NK-92 (cell line): ENCODE data around the gene CHD1L.
"Not testable (repeated sequence)": the region's sequence is repeated elsewhere in the genome, so short reads cannot be mapped to it uniquely, and the experiment has no call there.

Source experiments
- DNase-seq: peaks from one replicate; lab custom pipeline; 2025; ENCODE audit not compliant: unreplicated experiment; lab: John Stamatoyannopoulos, UW

The CHD1L gene

DNA sequence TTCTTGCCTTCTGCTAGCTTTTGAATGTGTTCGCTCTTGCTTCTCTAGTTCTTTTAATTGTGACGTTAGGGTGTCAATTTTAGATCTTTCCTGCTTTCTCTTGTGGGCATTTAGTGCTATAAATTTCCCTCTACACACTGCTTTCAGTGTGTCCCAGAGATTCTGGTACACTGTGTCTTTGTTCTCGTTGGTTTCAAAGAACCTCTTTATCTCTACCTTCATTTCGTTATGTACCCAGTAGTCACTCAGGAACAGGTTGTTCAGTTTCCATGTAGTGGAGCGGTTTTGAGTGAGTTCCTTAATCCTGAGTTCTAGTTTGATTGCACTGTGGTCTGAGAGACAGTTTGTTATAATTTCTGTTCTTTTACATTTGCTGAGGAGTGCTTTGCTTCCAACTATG, 11.5 kb upstream of the CHD1L start:
- not testable (repeated sequence) for DNase-seq

- DNase-seq, result not testable (repeated sequence)
These were observed 8.6 kb upstream of the CHD1L start for GRCh38 chr1:147233903-147234302.

DNA sequence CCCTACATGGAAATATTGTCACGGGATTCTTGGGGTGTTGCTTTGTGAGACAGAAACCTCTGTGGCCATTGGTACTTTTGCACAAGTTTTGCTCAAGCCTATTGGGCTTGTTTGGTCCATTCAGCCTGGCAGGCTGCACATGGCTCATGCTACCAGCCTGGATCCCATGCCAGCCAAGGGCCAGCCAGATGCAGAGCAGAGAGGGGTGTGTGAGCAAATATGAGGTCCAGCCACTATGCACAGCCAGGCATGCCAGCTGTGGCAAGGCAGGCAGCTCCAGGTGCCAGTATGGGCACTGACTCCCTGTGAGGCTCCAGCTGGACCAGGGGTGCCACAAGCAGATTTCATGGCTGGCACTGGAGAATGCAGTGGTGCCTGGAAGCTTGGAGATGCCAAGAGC, 6.7 kb upstream of the CHD1L start:
- no peak for DNase-seq

DNA sequence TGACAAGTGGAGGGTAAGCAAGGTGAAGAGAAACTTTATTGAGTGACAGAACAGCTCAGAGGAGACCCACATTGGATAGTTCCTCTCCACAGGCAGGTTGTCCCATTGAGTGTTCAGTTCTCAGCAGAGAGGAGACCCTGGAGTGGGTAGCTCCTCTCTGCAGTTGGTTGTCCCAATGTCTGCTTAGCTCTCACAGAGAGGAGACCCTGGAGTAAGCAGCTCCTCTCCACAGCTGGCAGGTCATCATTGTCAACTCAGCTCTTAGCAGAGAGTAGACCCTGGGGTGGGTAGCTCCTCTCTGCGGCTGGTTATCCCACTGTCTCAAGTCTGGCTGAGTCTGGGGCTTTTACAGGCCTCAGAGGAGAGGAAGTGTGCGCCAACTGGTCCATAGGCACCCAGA, 6.0 kb upstream of the CHD1L start:
- no peak for DNase-seq

- no peak for DNase-seq
These were observed 5.3 kb upstream of the CHD1L start for GRCh38 chr1:147236959-147237791.

- no peak for DNase-seq
These were observed 4.2 kb upstream of the CHD1L start for GRCh38 chr1:147238053-147238902.

GRCh38 chr1:147238925-147239820, 3.3 kb upstream of the CHD1L start:
- no peak for DNase-seq

DNA sequence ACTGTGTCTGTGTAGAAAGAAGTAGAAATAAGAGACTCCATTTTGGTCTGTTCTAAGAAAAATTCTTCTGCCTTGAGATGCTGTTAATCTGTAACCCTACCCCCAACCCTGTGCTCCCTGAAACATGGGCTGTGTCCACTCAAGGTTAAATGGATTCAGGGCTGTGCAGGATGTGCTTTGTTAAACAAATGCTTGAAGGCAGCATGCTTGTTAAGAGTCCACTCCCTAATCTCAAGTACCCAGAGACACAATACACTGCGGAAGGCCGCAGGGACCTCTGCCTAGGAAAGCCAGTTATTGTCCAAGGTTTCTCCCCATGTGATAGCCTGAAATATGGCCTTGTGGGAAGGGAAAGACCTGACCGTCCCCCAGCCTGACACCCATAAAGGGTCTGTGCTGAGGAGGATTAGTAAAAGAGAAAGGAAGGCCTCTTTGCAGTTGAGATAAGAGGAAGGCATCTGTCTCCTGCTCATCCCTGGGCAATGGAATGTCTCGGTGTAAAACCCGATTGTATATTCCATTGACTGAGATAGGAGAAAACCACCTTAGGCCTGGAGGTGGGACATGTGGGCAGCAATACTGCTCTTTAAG, 2.3 kb upstream of the CHD1L start:
- DNase-seq, result not testable (repeated sequence)

DNA sequence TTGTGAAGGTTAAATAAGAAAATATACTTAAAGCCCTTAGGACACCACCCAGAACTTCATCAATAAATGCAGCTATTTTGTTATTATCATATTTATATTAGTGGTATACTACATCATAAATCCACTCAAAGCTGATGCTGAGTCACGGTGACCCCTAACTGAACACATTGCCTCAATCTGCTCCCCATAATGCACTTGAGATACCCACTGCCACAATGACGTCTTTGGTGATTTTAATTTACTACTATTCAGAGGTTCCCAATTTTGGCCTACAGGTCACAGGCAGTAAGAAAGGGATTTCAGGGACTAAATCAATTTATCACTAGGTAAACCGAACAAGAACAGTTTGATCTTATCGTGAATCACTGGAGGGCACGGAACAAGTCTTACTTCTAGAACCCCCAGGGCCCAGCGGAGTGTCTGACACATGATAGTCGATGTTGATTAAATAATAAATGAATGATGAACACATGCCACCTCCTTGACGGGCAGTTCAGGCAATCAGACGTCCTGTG, 493 bp upstream of the CHD1L start:
- DNase-seq, result no peak

- DNase-seq, result no peak
These were observed 773 bp downstream of the CHD1L start for GRCh38 chr1:147243228-147243685.

GRCh38 chr1:147243841-147244240, 1.4 kb downstream of the CHD1L start:
- no peak for DNase-seq

DNA sequence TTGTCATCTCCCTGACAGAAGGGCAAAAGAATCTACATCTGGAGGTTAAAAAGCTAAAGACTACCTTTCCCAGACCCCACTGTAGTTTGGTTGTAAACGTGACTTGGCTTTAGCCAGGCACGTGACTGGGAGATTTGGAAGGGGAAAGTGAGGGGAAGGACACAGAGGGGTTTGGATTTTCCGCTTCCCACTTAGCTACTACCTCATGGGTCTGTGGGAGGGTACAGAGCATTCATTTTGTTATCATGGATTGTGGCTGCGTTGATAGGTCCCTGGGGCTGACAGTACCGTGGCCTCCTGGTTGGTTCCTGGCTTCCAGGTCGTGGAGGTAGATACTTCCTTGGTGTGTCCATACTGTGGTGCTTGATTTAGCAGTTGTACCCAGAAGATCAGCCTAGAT, 2.6 kb downstream of the CHD1L start:
- no peak for DNase-seq

DNA sequence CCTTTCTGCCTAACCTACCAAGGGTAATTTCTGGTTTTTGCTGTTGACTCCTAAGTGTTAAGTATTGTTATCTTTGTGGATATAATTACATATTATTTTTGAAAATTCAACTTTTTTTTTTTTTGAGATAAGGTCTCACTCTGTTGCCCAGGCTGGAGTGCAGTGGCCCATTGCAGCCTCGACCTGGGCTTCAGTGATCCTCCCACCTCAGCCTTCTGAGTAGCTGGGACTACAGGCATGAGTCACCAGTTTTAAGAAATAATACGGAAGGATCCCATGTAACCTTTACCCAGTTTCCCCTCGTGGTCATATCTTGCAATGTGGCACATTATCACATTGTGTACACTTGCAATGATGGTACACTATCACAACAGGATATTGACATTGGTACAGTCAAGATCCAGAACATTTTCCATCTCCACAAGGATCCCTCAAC, 3.1 kb downstream of the CHD1L start:
- DNase-seq, result no peak

DNA sequence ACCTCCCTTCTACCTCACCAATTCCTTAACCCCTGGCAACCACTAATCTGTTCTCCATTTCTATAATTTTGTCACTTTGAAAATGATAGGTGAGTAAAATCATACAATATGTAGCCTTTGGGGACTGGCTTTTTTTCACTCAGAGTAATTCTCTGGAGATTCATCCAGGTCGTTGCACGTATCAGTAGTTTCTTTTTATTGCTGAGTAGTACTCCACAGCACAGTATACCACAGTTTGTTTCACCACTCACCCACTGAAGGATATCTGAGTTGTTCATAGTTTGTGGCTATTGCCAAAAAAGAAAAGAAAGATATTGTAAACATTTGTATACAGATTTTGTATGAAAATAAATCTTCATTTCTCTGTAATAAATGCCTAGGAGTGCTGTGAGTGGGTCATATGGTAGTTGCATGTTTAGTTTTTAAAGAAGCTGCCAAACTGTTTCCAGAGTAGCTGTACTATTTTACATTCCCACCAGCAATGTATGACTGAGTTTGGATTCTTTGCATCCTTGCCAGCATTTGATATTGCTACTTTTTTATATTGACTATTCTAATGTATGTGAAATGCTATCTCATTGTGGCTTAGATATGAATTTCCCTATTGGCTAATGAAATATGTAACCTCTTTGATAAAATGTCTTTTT, 3.7 kb downstream of the CHD1L start:
- DNase-seq, result no peak

GRCh38 chr1:147246910-147247655, 4.6 kb downstream of the CHD1L start:
- no peak for DNase-seq

DNA sequence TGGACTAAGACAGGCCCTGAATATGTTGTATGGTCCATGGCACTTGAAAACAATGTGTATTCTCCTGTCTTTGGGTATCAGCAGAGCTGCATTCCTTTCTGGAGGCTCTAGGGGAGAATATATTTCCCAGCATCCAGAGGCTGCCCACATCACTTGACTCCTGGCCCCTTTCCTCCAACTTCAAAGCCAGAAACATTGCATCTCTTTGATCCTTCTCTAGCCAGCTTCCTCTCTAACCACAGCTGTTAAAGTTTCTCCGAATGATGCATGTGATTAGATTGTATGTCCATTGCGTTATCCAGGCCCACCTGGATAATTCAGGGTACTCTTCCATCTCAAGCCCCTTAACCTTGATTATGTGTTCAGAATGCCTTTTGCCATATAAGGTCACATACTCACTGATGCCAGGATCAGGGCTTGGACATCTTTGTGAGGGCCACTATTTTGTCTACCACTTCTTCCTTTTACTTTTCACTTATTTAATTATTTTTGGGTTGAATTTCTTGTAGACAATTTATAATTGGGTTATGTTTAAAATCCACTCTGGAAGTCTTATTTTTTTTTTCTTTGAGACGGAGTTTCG, 5.3 kb downstream of the CHD1L start:
- DNase-seq, result no peak

DNA sequence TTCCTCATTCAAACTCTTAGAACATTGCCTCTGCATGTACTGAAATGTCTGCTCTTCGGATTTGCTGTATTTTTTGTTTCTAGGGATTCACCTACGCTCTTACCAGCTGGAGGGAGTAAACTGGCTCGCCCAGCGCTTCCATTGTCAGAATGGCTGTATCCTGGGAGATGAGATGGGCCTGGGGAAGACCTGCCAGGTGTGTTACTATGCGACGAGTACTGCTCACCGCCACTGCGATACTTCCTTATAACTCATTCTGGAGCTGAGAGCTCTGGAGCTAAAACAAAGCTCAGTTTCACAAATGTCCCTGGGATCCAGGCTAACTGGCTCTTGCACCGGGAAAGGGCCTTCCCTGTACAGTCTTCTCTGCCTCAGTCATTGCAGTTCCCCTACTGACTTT, 10.1 kb downstream of the CHD1L start:
- DNase-seq, result no peak

GRCh38 chr1:147260956-147261355, 18.5 kb downstream of the CHD1L start:
- DNase-seq, result no peak
